HG03135 (cell line): ENCODE data around the gene TMEM106C.

Experiments
- ATAC-seq: cut with Tn5 transposase; IDR thresholded peaks from one replicate; pipeline ENCODE4 v1.9.1; 2021; ENCODE audit warnings: mild to moderate bottlenecking, moderate library complexity; ENCODE audit not compliant: unreplicated experiment

TMEM106C gene

GRCh38 chr12:47979166-47979565 lies 15.8 kb downstream of the TMEM106C start:
- no peak for ATAC-seq

GRCh38 chr12:47979686-47980085 lies 16.3 kb downstream of the TMEM106C start:
- ATAC-seq: no peak

GRCh38 chr12:47980197-47980596 lies 16.8 kb downstream of the TMEM106C start:
- no peak for ATAC-seq

- ATAC-seq: no peak
Observed at GRCh38 chr12:47980779-47981495, 17.5 kb downstream of the TMEM106C start.

- ATAC-seq: no peak
Observed at GRCh38 chr12:47981496-47982260, 18.3 kb downstream of the TMEM106C start.

GRCh38 chr12:47982311-47982710 lies 18.9 kb downstream of the TMEM106C start:
- no peak for ATAC-seq

GRCh38 chr12:47982770-47983169 lies 19.4 kb downstream of the TMEM106C start:
- no peak for ATAC-seq

GRCh38 chr12:47983541-47984115 lies 20.2 kb downstream of the TMEM106C start:
- no peak for ATAC-seq

- ATAC-seq: no peak
Observed at GRCh38 chr12:47984331-47984801, 21.0 kb downstream of the TMEM106C start.

GRCh38 chr12:47985596-47986290 lies 22.3 kb downstream of the TMEM106C start:
- no peak for ATAC-seq

- no peak for ATAC-seq
Observed at GRCh38 chr12:47986291-47986660, 22.9 kb downstream of the TMEM106C start.

- no peak for ATAC-seq
Observed at GRCh38 chr12:47986832-47987231, 23.4 kb downstream of the TMEM106C start.

GRCh38 chr12:47987411-47988072 lies 24.1 kb downstream of the TMEM106C start:
- ATAC-seq: no peak

- no peak for ATAC-seq
Observed at GRCh38 chr12:47988073-47989022, 25.0 kb downstream of the TMEM106C start.

GRCh38 chr12:47989023-47989417 lies 25.6 kb downstream of the TMEM106C start:
- no peak for ATAC-seq

GRCh38 chr12:47989666-47990065 lies 26.3 kb downstream of the TMEM106C start:
- ATAC-seq: no peak

GRCh38 chr12:47990351-47991105 lies 27.1 kb downstream of the TMEM106C start:
- ATAC-seq: peak; percentile 91

GRCh38 chr12:47991106-47992061 lies 28.0 kb downstream of the TMEM106C start:
- ATAC-seq: no peak
